ENCODE data around the gene DOCK8.
A peak's percentile ranks its signal among the peaks of the same experiment; 100 is the strongest.
"Not testable (repeated sequence)": the region's sequence is repeated elsewhere in the genome, so short reads cannot be mapped to it uniquely, and the experiment has no call there.

Gene DOCK8

DNA sequence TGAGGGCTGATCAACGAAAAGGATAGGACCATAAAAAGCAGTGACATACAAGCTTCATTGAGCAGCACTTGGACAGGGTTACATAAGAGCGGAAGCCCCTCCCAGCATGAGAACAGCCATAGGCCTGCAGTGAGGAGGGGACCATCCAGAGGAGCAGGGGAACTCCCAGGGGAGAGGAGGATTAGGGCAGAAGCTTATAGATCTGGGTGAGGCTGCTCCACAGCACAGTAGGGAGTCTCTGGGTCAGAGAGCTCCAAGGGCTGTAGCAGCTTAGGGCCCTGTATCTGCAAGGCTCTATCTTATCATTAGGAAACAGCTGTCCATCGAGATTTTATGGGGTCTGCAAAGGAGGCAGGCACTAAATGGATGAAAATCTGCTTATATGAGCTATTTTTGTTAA, 186.6 kb downstream of the DOCK8 start:
- no peak for DNase-seq (ENCODE audit: low read depth)

DNA sequence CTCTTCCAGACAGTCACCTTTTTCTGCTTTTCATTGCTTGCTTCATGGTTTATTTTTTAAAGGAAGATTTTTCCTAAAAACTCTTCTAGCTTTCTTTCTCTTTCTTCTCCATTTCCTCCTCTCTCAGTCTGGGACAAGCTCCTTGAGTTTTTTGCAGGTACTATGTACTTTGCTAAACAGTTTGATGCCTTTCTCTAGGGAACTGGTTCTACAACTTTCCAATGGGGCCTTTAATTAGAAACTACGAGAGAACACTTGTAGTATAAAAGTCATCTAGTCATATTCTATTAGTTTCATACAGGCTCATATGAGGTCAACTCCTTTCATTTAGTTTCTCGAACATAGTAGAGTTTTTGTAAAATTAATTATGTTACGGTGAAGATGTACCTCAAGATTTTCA, 189.6 kb downstream of the DOCK8 start:
- no peak overlapping the region for H3K9ac ChIP-seq (ENCODE audit: low read length)
- H3K4me1 ChIP-seq (ENCODE audit: control insufficient read depth, insufficient read depth, low read length) = no peaks in the 10 kb centered on the region
- no peaks in the 10 kb centered on the region for H3K36me3 ChIP-seq (ENCODE audit: control insufficient read depth, insufficient read depth, low read length, severe bottlenecking)
- H3K4me3 ChIP-seq (ENCODE audit: low read length) = no peak overlapping the region
- H3K9me3 ChIP-seq (ENCODE audit: control insufficient read depth, low read length) = no peaks in the 10 kb centered on the region
- DNase-seq (ENCODE audit: low read depth) = no peak
- peaks cover 8% of the 10 kb centered on the region for H3K27me3 ChIP-seq (replicated peaks; ENCODE audit: control insufficient read depth, insufficient read depth, low read length)

More for the DNA sequence above, 186.6 kb downstream of the DOCK8 start:
- Histone ChIP-seq H3K36me3 (ENCODE audit: control insufficient read depth, insufficient read depth, low read length, severe bottlenecking) (no peaks in the 10 kb centered on the region), H3K27me3 (replicated peaks; ENCODE audit: control insufficient read depth, insufficient read depth, low read length) (peaks cover under 1% of the 10 kb centered on the region), H3K4me1 (ENCODE audit: control insufficient read depth, insufficient read depth, low read length) (no peaks in the 10 kb centered on the region), H3K4me3 (ENCODE audit: low read length) (no peak overlapping the region), H3K9ac (ENCODE audit: low read length) (no peak overlapping the region), H3K9me3 (ENCODE audit: control insufficient read depth, low read length) (no peaks in the 10 kb centered on the region)

DNA sequence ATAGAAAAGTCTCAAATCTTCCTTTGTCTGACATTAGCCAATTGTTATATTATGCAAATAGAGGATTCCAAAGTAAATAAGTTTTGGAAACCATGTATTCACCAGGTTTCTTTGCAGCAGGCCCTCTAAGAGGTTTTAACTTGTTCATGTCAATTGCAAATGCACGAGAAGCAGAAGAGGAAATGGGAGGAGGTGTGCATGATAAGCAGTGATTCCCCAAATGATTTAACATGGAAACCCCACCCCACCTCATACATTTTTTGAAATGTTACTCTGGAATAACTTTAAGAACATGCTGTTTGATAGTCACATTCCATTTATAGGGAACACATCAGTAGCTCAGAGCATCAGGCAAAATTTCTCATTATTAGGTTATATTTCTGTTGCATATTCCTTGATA, 190.7 kb downstream of the DOCK8 start:
- H3K9me3 ChIP-seq (ENCODE audit: control insufficient read depth, low read length) = no peaks in the 10 kb centered on the region
- DNase-seq (ENCODE audit: low read depth) = no peak
- H3K36me3 ChIP-seq (ENCODE audit: control insufficient read depth, insufficient read depth, low read length, severe bottlenecking) = no peaks in the 10 kb centered on the region
- peaks cover 8% of the 10 kb centered on the region for H3K27me3 ChIP-seq (replicated peaks; ENCODE audit: control insufficient read depth, insufficient read depth, low read length)
- no peak overlapping the region for H3K9ac ChIP-seq (ENCODE audit: low read length)
- no peak overlapping the region for H3K4me3 ChIP-seq (ENCODE audit: low read length)
- H3K4me1 ChIP-seq (ENCODE audit: control insufficient read depth, insufficient read depth, low read length) = no peaks in the 10 kb centered on the region

GRCh38 chr9:406886-407654, 192.4 kb downstream of the DOCK8 start:
- H3K27me3 ChIP-seq (replicated peaks; ENCODE audit: control insufficient read depth, insufficient read depth, low read length) = peaks cover 8% of the 10 kb centered on the region
- no peak overlapping the region for H3K4me3 ChIP-seq (ENCODE audit: low read length)
- no peaks in the 10 kb centered on the region for H3K4me1 ChIP-seq (ENCODE audit: control insufficient read depth, insufficient read depth, low read length)
- H3K36me3 ChIP-seq (ENCODE audit: control insufficient read depth, insufficient read depth, low read length, severe bottlenecking) = no peaks in the 10 kb centered on the region
- no peaks in the 10 kb centered on the region for H3K9me3 ChIP-seq (ENCODE audit: control insufficient read depth, low read length)
- DNase-seq (ENCODE audit: low read depth) = no peak
- H3K9ac ChIP-seq (ENCODE audit: low read length) = no peak overlapping the region

GRCh38 chr9:409655-410054, 195.0 kb downstream of the DOCK8 start:
- not testable (repeated sequence) for H3K9me3 ChIP-seq (ENCODE audit: control insufficient read depth, low read length); H3K9ac ChIP-seq (ENCODE audit: low read length); H3K36me3 ChIP-seq (ENCODE audit: control insufficient read depth, insufficient read depth, low read length, severe bottlenecking); H3K4me1 ChIP-seq (ENCODE audit: control insufficient read depth, insufficient read depth, low read length); H3K4me3 ChIP-seq (ENCODE audit: low read length); DNase-seq (ENCODE audit: low read depth); H3K27me3 ChIP-seq (replicated peaks; ENCODE audit: control insufficient read depth, insufficient read depth, low read length)

DNA sequence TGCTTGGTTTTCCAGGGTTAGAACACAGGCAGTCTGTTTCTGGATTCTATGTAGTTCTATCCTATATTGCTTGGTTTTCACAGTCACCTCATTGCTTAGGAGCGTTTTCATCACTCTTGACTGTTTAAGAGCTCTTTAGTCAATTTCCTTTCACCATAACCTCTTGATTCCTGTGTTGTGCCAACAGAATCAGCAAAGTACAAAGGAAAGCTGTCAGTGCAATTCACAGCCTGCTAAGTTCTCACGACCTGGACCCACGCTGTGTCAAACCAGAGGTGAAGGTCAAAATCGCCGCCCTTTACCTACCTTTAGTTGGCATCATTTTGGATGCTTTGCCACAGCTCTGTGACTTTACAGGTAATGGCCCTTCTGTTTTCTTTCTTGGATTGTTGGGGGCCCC, 199.9 kb downstream of the DOCK8 start:
- Histone ChIP-seq H3K9ac (ENCODE audit: low read length) (no peak overlapping the region), H3K36me3 (ENCODE audit: control insufficient read depth, insufficient read depth, low read length, severe bottlenecking) (no peaks in the 10 kb centered on the region), H3K9me3 (ENCODE audit: control insufficient read depth, low read length) (no peaks in the 10 kb centered on the region), H3K4me1 (ENCODE audit: control insufficient read depth, insufficient read depth, low read length) (peaks cover 5% of the 10 kb centered on the region), H3K27me3 (replicated peaks; ENCODE audit: control insufficient read depth, insufficient read depth, low read length) (no peaks in the 10 kb centered on the region), H3K4me3 (ENCODE audit: low read length) (no peak overlapping the region)
- DNase-seq (ENCODE audit: low read depth) = no peak

GRCh38 chr9:419571-420171, 205.0 kb downstream of the DOCK8 start:
- H3K9me3 ChIP-seq (ENCODE audit: control insufficient read depth, low read length) = no peaks in the 10 kb centered on the region
- DNase-seq (ENCODE audit: low read depth) = peak; percentile 88

GRCh38 chr9:421896-422295, 207.2 kb downstream of the DOCK8 start:
- Histone ChIP-seq H3K36me3 (ENCODE audit: control insufficient read depth, insufficient read depth, low read length, severe bottlenecking) (no peaks in the 10 kb centered on the region), H3K27me3 (replicated peaks; ENCODE audit: control insufficient read depth, insufficient read depth, low read length) (no peaks in the 10 kb centered on the region), H3K9ac (ENCODE audit: low read length) (no peak overlapping the region), H3K9me3 (ENCODE audit: control insufficient read depth, low read length) (no peaks in the 10 kb centered on the region), H3K4me1 (ENCODE audit: control insufficient read depth, insufficient read depth, low read length) (peaks cover 14% of the 10 kb centered on the region), H3K4me3 (ENCODE audit: low read length) (no peak overlapping the region)
- no peak for DNase-seq (ENCODE audit: low read depth)

More at GRCh38 chr9:419571-420171, 205.0 kb downstream of the DOCK8 start:
- H3K9ac ChIP-seq (ENCODE audit: low read length) = peak overlapping the region; percentile 52
- no peak overlapping the region for H3K4me3 ChIP-seq (ENCODE audit: low read length)
- H3K4me1 ChIP-seq (ENCODE audit: control insufficient read depth, insufficient read depth, low read length) = peaks cover 14% of the 10 kb centered on the region
- H3K36me3 ChIP-seq (ENCODE audit: control insufficient read depth, insufficient read depth, low read length, severe bottlenecking) = no peaks in the 10 kb centered on the region
- H3K27me3 ChIP-seq (replicated peaks; ENCODE audit: control insufficient read depth, insufficient read depth, low read length) = no peaks in the 10 kb centered on the region

DNA sequence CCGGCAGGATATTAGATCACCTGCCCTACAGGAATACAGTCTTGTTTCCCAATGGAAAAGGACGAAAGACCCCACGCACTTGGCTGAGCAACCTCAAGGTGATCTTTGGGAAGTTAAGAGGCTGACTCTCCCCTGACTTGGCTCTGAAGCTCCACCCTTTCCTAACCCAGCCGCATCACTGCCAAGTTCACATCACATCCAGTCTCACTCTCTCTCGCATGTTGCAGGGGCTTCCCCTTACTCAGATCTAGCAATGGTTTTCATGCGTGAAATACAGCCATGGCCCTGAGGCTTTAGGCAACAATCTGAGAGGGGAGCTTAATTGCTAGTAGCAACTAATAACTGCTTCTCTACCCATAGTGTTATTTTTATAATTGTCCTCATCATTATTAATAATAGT, 211.6 kb downstream of the DOCK8 start:
- no peak for DNase-seq (ENCODE audit: low read depth)
- H3K27me3 ChIP-seq (replicated peaks; ENCODE audit: control insufficient read depth, insufficient read depth, low read length) = no peaks in the 10 kb centered on the region
- no peaks in the 10 kb centered on the region for H3K4me1 ChIP-seq (ENCODE audit: control insufficient read depth, insufficient read depth, low read length)
- no peaks in the 10 kb centered on the region for H3K36me3 ChIP-seq (ENCODE audit: control insufficient read depth, insufficient read depth, low read length, severe bottlenecking)
- no peaks in the 10 kb centered on the region for H3K9me3 ChIP-seq (ENCODE audit: control insufficient read depth, low read length)
- no peak overlapping the region for H3K9ac ChIP-seq (ENCODE audit: low read length)
- no peak overlapping the region for H3K4me3 ChIP-seq (ENCODE audit: low read length)

GRCh38 chr9:426976-427375, 212.3 kb downstream of the DOCK8 start:
- Histone ChIP-seq H3K4me1 (ENCODE audit: control insufficient read depth, insufficient read depth, low read length) (no peaks in the 10 kb centered on the region), H3K36me3 (ENCODE audit: control insufficient read depth, insufficient read depth, low read length, severe bottlenecking) (no peaks in the 10 kb centered on the region), H3K27me3 (replicated peaks; ENCODE audit: control insufficient read depth, insufficient read depth, low read length) (no peaks in the 10 kb centered on the region), H3K4me3 (ENCODE audit: low read length) (no peak overlapping the region), H3K9ac (ENCODE audit: low read length) (no peak overlapping the region), H3K9me3 (ENCODE audit: control insufficient read depth, low read length) (no peaks in the 10 kb centered on the region)
- DNase-seq (ENCODE audit: low read depth) = no peak

GRCh38 chr9:431701-432100, 217.0 kb downstream of the DOCK8 start:
- Histone ChIP-seq H3K36me3 (ENCODE audit: control insufficient read depth, insufficient read depth, low read length, severe bottlenecking) (no peaks in the 10 kb centered on the region), H3K4me3 (ENCODE audit: low read length) (no peak overlapping the region), H3K4me1 (ENCODE audit: control insufficient read depth, insufficient read depth, low read length) (peaks cover 13% of the 10 kb centered on the region), H3K27me3 (replicated peaks; ENCODE audit: control insufficient read depth, insufficient read depth, low read length) (no peaks in the 10 kb centered on the region), H3K9me3 (ENCODE audit: control insufficient read depth, low read length) (no peaks in the 10 kb centered on the region), H3K9ac (ENCODE audit: low read length) (no peak overlapping the region)
- no peak for DNase-seq (ENCODE audit: low read depth)
